Right ventricle myocardium inferior (tissue), 1 donor: Measurements from ENCODE around the gene IFNA5. TPM values are rescaled to one million over a fixed set of nuclear protein-coding genes. Genes with fewer than 3 reads are reported as not detected.

Experiments used
- ATAC-seq: fragments of 200-7000 bp; cut with Tn5 transposase; one replicate; pipeline ENCODE4 v1.9.1; 2020; ENCODE audit warnings: mild to moderate bottlenecking, moderate library complexity
- DNase-seq: peaks from one replicate; pipeline ENCODE4 v3.0.0; 2021; ENCODE audit errors: missing footprints
- intact Hi-C: fragments of 100-400 bp; cut with DNase I; formaldehyde crosslinking; loops from one replicate; pipeline ENCODE4 v1.11.0; 2022
- long read RNA-seq: library from polyadenylated mRNA; unstranded; transcript quantifications from one replicate; pipeline ENCODE4 v2.0.0, GENCODE V29; 2021
- total RNA-seq: library from RNA; stranded (reverse); fragmentation: NEBNext Ultra II Directional; extraction: Animal tissue kit (Norgen Biotek cat#: 25700); gene quantifications from one replicate; pipeline ENCODE4 v1.2.1, GENCODE V29; 2021
- donor health status: DM: no; HTN: yes; CAD: no; lungs with severe emphysema.

The IFNA5 gene
- not detected for total RNA-seq
- long read RNA-seq = 0 reads

- intact Hi-C loops = no loop called here
- DNase-seq = no peak
- ATAC-seq = no peak
These were observed at the start of gene IFNA5 for GRCh38 chr9:21305213-21305612. Gene IFNA5 (minus strand): TSS chr9:21305313. CDS start chr9:21305256, 57 bp downstream.

- intact Hi-C loops = no loop called here
- DNase-seq (no peak), ATAC-seq (no peak)
These were observed 45.7 kb upstream of the IFNA5 start, which contains the start of gene IFNA6 for GRCh38 chr9:21350787-21351186. Gene IFNA6 (minus strand): TSS chr9:21350887. CDS start chr9:21350887, 0 bp downstream.

GRCh38 chr9:21348430-21348970 lies 43.4 kb upstream of the IFNA5 start:
- ATAC-seq (no peak), DNase-seq (no peak)
- intact Hi-C loops = no loop called here

GRCh38 chr9:21340735-21341134 lies 35.6 kb upstream of the IFNA5 start:
- intact Hi-C loops = no loop called here
- DNase-seq (no peak), ATAC-seq (no peak)

- ATAC-seq = no peak
- intact Hi-C loops = loop anchor here (5.0 kb wide), 1 partner anchor 466 kb away; the partner anchor contains the start of gene MTAP
These were observed 31.3 kb upstream of the IFNA5 start for GRCh38 chr9:21336457-21336856.

GRCh38 chr9:21334701-21335632 lies 29.9 kb upstream of the IFNA5 start, which contains the start of gene KLHL9:
Gene KLHL9 (minus strand): TSS chr9:21335404. CDS start chr9:21334859, 545 bp downstream.
- ATAC-seq (peak; percentile 100), DNase-seq (peak; percentile 96)
- intact Hi-C loops = loop anchor here (5.0 kb wide), 1 partner anchor 467 kb away; the partner anchor contains the start of gene MTAP

More at GRCh38 chr9:21336457-21336856, 31.3 kb upstream of the IFNA5 start:
- no peak for DNase-seq

- ATAC-seq = no peak
- DNase-seq = no peak
- intact Hi-C loops = no loop called here
These were observed 28.1 kb upstream of the IFNA5 start for GRCh38 chr9:21333226-21333625.

GRCh38 chr9:21331676-21332402 lies 26.7 kb upstream of the IFNA5 start:
- DNase-seq = no peak
- ATAC-seq = no peak
- intact Hi-C loops = no loop called here

GRCh38 chr9:21326526-21327139 lies 21.5 kb upstream of the IFNA5 start:
- DNase-seq (no peak), ATAC-seq (no peak)
- intact Hi-C loops = no loop called here

GRCh38 chr9:21324047-21324446 lies 18.9 kb upstream of the IFNA5 start:
- DNase-seq (peak; percentile 55), ATAC-seq (no peak)
- intact Hi-C loops = no loop called here

- intact Hi-C loops = no loop called here
- DNase-seq (no peak), ATAC-seq (no peak)
These were observed 17.9 kb upstream of the IFNA5 start for GRCh38 chr9:21322911-21323461.

GRCh38 chr9:21320465-21320864 lies 15.4 kb upstream of the IFNA5 start:
- DNase-seq = no peak
- ATAC-seq = no peak
- intact Hi-C loops = no loop called here

- peak; percentile 63 for ATAC-seq
- intact Hi-C loops = loop anchor here (1.0 to 5.0 kb wide), 2 partner anchors 79 to 471 kb away; no protein-coding TSS in a partner anchor
- DNase-seq = no peak
These were observed 13.1 kb upstream of the IFNA5 start for GRCh38 chr9:21317956-21318923.

GRCh38 chr9:21316860-21317259 lies 11.7 kb upstream of the IFNA5 start:
- no peak for ATAC-seq
- no peak for DNase-seq
- intact Hi-C loops = loop anchor here (5.0 kb wide), 1 partner anchor 80 kb away; no protein-coding TSS in a partner anchor

- intact Hi-C loops = loop anchor here (5.0 kb wide), 1 partner anchor 81 kb away; no protein-coding TSS in a partner anchor
- DNase-seq (no peak), ATAC-seq (peak; percentile 44)
These were observed 11.1 kb upstream of the IFNA5 start for GRCh38 chr9:21316032-21316842.

GRCh38 chr9:21314152-21314551 lies 9.0 kb upstream of the IFNA5 start:
- ATAC-seq = no peak
- intact Hi-C loops = no loop called here
- no peak for DNase-seq
